Measurements from ENCODE around the gene BCHE.

BCHE gene

DNA sequence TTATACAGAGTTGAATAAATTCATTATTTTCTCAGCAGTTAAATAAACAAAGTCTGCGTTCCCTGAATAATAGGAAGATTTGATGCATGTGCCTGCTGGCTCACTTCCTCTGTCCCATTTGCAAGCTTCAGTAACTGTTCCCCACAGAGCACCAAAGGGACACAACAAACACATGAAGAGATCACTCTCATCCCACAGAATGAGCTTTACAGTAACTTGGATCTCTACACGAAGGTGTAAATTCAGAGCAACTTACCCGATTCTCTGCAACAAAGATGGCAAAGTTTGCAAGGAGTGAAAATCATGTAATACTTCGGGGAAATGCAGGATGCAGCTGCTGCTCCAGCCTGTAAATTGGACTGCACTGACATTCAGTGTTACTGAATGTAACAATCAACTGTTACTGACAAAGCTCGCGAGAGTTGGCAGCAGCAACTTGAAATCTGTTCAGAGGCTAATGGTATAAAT is at the start of gene BCHE:
TSS of gene BCHE (minus strand) at position 366 of the 468 bp plus-strand sequence. CDS start 6,390 bp downstream, outside the sequence.
- no peak for DNase-seq

DNA sequence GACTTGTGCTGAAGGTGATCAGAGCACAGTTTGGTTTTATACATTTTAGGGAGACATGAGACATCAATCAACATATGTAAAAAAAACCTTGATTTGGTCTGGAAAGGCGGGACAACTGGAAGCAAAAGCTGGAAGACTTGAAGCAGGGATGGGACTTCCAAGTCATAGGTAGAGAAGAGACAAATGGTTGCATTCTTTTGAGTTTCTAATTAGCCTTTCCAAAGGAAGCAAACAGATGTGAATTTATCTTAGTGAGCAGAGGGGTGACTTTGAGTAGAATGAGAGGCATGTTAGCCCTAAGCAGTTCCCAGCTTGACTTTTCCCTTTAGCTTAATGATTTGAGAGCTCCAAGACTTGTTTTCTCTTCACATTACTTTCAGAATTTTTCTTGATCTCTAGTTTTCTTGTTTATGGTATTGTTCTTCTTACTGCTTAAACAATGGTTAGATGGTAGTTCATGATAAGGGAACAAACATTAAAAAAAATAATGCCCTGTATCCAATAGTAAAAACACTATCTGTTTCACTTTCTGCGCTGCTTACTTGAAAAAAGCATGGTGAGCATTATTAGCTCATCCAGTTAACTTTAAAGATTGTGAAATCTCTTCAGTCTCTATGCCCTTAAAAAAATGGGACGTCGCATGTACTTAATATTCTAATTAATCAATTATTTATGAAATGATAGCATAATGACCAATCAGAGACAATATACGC is 48.5 kb upstream of the BCHE start:
- DNase-seq, result no peak

DNA sequence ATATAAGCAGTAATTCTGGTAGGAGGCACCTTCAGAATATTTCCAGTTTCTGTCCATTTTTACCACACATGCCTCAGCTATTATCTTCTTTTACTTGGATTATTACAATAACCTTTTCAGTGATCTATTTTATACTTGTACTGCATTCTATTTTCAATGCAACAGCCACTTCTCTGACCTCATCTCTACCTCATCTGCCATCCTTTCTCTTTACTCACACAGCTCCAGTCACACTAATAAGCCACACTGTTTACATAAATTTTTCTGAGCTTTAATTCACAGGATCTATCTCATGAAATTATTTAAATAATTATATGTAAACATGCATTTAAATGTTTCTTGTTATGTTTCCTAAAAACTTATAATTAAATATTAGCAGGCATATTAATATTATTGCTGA is 47.3 kb upstream of the BCHE start:
- DNase-seq, result no peak

DNA sequence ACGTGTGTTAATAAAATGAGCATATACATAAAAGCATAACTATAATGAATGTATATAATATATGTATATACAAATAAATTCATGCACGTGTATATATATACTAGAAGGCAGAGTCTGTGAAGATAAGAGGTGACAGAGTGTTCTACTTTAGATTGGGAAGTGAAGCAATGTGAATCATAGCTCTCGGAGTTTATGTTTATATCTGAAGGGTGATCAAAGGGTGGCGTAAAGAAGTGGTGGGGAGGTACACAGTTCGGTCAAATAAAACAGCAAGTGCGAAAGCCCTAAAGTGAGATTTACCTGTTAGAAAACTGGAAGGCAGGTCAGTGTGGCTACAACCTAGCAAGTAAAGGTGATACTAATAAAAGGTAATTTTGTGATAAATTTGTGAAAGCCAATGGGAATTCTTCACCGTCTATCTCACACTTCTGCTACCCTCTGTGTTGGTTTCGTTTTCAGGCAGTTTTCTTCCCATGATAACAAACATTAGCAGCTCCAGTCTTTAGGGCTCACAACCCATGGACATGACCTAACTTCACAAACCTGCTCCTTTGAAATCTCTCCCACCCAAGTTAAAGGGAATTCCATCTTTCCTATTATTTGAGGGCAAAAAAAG is 46.7 kb upstream of the BCHE start:
- no peak for DNase-seq

DNA sequence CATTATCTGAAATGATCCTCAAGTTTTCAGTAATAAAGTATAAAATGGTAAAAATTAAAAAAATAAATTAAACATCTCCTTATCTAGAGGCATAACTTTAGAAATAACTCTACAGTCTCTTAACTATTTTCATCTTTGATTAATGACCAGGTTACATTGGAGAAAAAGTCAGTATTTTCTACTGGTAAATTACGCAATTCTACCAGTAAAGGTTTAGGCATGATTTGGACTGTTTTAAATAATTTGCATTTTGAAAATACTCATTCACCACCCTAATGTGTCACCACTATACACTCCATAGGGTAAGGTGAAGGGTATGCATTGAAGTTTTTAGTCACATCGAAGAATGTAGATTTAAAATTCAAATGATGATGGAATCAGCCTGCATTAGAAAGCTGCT is 45.9 kb upstream of the BCHE start:
- no peak for DNase-seq

DNA sequence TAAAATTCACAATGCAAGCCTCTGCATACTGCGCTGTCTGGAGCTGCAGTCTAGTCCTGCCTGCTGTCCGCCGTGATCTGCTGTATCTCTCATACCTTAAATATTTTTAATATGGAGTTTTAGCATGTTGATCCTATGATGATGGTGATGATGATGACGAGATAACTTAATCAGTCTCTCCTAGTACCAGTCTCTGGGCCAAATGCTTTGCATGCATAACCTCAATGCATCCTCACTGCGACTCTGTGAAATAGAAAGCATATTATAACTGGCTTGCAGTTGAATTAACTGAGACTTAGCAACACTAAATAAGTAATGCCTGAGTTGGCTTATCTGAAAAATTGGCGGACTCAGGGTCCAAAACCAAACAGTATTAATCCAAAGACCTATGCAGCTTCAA is 38.4 kb upstream of the BCHE start:
- DNase-seq, result no peak

DNA sequence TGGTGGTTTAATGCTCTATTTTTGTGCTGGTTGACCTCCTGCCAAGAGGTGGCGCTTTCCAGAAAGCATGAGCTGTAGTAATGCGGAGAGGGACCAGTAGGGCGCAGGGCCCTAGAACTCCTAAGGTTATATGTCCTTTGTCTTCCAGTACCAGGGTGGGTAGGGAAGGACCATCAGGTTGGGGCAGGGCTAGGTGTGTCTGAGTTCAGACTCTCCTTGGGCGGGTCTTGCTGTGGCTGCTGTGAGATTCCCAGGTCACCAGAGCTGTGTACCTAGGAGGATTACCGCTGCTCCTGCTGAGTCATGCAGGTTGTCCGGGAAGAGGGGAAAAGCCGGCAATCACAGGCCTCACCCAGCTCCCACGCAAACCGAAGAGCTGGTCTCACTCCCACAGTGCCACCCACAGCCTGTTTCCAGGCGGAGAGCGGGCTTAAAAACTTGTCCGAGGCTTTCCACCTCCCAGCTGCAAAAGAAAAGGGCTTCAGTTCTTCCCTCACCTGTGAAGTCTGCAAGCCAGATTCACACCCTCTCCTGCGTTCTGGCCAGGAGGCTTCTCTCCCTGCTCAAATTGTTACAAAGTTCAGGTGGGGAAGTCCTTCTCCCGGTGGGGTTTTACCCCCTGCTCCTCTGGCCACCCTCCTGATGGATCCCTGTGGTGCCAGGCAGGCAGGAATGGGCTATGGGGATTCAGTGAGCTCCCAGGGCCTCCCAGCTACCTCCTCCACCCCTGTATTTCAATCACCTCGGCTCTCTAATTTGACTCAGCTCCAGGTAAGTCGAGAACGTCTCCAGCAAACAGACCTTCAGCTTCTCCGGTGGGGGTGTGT is 37.7 kb upstream of the BCHE start:
- no peak for DNase-seq

DNA sequence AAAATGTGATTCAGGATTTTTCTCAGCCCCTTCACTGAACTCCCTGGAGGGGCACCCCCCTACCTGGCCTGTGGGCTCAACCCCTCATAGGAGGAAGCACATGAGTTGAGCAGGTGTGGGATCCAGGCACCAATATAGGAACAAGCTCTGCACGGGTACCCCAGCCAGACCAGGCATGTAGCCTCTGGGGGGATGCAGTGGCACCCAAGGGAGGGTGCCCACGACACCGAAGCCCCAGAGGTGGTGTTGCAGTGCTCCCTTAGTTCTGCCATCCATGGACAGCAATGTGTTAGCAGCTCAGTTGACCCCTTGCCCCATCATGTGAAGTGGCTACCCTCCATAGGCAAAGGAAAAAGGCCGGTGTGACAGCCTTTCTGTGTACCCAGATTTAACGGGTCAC is 30.9 kb upstream of the BCHE start:
- DNase-seq, result no peak

DNA sequence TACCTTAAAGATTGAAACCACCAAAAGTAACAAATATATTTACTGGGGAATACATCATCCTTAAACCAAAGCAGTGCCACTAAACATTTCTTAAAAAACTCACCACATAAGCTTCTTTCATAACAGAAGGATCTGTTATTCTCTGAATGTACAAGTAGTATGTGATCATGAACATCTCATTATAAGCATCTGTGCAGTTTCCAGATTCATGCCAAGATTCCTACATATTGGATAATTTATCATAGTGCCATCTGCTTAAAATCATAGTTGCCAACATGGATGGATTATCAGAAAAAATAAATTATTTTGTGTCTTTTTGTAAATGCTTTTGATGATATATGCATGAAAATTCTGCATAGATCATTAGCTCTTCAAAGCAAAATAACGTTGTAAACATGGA is 21.8 kb upstream of the BCHE start:
- no peak for DNase-seq

DNA sequence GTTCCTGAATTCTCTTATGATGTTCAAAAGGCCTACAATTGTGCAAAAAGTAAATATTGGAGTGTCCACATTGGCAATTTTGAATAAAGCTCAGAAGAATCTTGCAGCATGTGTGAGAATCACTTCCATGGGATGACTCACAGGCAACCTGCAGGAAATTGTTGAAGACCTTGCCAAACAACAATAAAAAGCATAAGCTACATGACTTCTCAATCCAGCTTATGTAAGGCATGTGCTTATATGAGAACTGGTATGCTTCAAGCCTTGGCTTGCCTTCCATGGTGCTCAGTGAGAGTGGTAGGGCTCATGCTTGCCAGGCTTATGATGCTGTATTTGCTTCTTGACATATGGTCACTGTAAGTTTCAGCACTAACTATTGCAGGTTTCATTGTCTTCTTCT is 18.4 kb upstream of the BCHE start:
- DNase-seq, result no peak

DNA sequence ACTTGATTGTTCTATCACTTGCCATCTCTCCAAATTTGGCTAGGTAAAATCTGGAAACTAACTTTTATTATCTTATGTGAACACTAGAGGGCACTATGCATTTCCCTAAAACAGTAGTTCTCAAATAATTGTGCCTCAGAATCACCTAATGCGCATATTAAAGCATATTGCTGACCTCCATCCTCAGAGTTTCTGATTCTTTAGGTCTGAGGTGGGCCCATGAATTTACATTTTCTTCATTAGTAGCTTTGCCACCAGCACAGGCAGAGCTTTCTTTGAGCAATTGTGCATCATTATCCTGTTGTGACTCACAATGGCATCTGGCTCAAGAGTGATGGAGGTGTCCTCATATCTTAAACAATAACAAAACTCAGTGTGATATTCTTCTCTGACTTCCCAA is 17.5 kb upstream of the BCHE start:
- DNase-seq, result peak; percentile 9

DNA sequence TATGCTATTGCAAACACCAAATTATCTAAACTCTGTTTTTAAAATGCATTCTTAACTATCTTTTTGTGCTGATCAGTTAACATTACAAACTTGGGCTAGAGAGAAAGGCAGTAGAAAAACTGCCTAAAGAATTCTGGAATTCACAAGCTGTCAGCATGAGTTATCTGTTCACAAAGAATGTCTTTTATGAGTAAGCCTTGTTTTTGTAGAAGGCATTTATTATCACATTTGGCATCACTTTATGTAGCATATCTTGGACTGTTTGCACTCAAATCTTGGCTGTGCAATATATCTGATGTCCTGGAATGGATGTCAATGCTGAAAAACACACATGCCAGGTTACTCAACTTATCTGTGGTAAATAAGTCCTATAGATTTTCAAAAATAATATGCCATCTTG is 15.5 kb upstream of the BCHE start:
- DNase-seq, result no peak

DNA sequence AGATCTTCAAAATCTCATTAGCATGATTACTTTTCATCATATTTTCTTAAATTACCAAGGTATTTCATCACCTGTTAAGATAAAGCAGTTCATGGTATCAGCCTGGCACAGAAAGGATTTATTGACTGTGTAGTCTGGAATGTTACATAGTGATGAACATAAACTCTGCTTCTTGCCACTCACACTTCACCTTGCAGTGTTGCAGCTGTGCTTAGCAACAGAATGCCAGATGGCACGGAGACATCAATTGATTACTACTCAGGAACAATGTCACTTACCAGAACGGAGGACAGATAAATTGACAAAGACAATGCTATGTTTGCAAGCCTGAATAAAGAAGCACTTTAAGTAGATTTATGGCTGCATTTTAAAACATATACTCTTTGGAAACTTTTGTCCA is 15.0 kb upstream of the BCHE start:
- DNase-seq, result no peak

DNA sequence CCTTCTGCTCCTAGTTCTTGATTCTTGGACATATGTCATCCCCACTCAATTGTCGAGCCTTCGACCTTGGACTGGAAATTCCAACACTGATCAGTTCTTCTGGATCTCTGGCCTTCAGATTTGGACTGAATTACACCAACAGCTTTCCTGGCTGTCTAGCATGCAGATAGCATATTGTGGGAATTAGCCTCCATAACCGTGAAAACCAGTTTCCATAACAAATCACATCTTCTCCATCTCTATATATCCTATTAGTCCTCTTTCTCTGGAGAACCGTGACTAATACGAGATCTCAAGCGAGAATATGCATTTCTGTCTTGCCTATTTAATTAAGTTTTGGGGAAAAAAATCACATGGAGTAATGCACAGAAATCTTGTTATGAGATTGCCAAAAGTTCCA is 8.8 kb upstream of the BCHE start:
- DNase-seq, result no peak

DNA sequence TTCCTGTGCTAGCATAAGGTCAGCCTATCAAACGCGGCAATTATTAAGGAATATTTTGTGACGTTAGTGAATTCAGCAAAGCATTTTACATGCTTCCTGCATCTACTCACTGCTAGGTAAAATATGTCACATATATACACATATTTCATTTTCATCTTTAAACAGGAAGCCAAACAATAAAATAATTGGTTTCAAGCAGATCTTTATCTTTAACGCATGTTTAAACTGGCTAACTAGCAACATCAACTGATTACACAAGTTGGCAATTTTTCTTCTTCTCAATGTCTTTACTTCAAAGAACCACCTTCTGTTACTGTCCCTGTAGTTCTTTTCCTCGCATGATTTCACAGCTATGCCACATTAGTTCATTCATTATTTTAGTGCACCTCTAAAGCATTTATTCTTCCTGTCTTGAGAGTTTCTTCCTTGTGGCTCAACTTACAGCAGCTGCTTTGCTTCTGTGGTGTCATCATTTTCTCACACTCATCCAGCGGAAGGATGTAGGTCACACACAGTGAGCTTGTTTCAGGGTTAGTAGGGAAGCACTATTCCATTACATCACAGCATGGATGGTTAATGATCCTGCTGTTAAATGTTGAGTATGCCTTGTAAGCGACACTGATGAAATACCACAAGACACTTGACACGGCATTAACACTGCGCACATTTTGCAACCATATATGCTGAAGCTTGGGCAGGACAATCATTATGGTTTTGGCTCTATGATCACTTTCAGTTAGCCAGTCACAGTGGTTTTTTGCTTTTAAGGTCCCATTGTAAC is 2.3 kb upstream of the BCHE start:
- no peak for DNase-seq

DNA sequence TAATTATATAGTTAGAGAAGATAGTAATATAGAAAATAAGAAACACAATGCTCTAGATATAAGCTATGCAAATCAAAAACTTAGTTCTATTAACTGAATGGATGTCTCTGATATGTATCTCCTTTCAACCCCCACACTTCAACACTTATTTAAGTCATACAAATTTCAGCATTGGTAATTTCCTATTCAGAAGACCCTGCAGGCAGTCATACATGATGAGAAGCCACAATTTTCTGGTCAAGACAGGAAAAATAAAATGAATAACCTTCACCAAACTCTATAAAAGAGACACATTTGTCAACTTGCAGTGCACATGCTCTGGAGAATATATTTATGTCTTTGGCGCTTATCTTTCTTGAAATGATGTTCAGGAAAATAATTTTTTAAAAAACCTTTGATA is 578 bp upstream of the BCHE start:
- DNase-seq, result no peak

DNA sequence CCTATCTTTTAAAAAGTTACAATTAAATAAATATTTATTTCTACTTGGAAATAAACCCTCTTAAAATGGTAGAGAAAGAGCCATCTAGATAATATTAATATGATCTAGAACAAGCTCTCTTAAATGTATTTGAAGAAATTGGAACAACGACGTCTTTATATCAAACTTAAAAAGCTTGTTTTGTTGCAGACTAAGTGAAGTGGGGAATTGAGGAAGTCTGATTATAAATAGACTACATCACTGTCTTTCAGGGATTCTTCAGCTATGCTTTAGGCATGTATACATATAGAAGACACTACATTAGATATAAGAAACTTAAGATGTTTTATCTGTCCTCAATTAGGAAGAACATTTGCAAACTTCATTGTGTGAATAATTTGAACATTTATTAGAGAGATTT is 1.8 kb downstream of the BCHE start:
- DNase-seq, result no peak

DNA sequence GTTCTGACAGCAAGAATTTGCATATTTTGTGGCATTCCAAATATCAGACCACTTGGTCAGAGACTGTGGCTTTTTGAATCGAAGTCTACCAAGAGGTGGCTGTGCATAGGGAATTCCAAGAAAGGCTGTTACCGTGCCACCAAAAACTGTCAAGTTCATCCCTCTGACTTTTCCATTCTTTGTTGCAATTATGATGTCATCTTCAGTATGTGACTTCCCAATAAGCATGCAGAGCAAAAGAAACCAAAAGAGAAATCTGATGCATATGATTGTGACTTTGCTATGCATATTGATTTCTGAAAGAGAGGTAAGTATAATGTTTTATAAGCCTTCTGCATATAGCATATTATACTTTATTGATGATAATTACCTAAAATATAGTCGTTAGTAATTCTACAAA is 6.5 kb downstream of the BCHE start:
- no peak for DNase-seq

DNA sequence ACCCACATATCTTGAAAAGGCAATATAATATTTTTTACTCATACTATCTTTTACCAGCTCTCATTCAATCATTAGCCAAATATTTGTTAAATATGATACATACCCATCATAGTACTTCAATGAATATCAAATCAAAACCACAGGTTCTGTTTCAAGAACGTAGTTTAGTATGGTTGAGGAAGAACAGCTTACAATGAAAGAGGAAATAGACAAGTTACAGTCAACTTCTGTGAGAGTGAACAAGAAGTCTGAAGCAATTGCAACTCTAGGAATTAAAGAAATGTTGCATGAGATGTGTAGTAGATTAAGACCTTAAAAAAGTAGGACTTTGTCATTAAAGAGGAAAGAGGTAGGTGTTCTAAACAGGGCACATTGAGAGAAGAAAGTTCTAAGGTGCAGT is 9.3 kb downstream of the BCHE start:
- DNase-seq, result no peak

DNA sequence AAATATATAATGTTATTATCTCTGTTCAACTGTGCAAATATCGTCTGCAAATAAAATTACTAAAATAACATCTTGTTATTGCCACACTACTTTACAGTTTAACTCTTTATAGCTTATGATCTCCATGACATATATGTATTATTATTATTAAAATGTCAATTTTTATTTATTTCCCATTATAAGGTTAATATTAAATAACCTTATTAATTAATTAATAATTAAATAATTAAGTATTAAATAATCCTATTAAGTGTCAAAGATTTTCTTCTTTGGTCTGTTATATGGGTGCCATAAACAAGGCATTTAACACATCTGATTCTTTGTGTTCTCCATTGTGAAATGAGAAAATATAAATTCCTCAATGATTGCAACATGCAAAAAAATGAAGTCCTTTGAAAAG is 10.0 kb downstream of the BCHE start:
- no peak for DNase-seq

DNA sequence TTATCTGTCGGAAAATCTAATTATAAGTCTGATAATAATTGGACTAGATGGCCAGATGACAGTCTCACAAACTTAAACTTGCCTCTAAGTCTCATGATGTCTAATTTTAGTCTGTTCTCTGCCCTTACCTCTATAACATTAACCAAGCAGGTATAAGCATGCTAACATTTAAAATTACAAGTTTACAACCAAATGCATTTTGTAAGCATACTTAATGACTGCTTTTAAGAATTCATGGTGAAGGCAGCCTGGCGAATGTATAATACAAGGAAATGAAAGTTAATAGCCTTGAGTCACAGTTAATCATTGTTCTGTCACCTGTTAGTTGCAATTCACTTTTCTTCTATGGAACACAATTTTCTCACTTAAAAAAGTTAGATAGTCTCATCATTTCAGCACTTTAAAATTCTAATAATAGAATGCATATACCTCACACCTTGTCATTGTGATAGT is 16.5 kb downstream of the BCHE start:
- DNase-seq, result no peak

DNA sequence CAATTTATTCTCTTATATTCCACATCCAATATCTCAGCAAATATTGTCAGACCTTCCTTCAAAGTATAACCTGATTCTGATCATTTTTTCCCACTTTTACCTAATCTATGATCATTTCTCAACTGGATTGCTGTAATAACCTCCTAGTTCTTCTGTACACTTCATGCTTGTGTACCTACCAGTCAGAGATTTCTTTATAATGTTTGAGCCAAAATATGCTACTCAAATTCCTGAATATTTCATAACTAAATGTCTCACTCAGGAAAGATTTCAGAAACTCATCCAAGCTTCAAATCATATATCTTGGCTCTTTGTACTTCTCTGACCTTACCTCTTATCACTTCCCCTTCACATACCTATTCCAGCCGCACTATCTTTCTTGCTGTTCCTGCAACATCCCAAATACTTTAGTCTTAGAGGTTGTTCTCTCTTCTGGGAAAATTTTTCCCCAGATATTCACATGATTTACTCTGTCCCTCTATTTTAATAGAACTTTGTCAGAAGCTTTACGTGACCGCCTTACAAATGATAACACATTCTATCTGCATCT is 20.0 kb downstream of the BCHE start:
- no peak for DNase-seq

DNA sequence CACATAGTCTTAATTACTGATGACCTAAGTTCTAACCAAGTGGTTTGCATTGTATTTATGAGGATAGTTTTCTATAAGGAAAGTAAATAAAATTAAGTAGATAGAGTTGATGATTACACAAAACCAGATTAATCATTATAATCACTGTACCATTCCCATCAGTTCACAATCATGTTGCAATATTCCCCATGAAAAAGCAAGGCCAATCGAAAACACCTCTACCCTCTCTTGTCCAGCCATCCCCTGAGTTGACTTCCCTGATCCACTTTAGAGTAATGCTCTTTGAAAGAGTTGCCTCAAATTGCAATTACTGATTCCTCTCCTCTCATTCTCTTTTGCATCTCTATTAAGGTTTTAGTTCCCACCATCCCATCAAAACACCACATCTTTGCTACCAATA is 21.0 kb downstream of the BCHE start:
- DNase-seq, result no peak
